ENCODE data around the gene APC. TPM values are rescaled to one million over a fixed set of nuclear protein-coding genes. Genes with fewer than 3 reads are reported as not detected.

The APC gene
- total and polyA plus RNA-seq, 2 of the 8 experiments (the other 6 are each of a cell fraction or from before 2014, with no cell fraction given): 6.8 to 41.9 TPM

DNA sequence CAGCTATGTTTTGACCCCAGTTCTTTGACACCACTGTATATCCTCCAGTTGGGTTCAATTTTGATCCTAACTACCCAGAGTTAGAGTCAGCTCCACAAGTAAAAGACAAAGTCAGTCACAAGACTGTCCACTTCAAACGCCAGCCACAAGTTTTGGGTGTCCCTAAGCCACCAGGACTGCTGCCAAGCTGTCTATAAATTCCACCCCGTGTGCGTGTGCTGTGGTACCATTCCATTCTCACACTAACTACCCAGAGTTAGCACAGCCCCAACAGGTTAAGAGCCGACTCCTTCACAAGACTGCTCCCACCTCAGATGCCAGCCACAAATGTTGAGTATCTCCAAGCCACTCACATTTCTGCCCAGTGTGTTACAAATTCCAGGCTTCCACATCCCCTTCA is 56.7 kb downstream of the APC start (continued):
- TF ChIP-seq, protein P1, sequence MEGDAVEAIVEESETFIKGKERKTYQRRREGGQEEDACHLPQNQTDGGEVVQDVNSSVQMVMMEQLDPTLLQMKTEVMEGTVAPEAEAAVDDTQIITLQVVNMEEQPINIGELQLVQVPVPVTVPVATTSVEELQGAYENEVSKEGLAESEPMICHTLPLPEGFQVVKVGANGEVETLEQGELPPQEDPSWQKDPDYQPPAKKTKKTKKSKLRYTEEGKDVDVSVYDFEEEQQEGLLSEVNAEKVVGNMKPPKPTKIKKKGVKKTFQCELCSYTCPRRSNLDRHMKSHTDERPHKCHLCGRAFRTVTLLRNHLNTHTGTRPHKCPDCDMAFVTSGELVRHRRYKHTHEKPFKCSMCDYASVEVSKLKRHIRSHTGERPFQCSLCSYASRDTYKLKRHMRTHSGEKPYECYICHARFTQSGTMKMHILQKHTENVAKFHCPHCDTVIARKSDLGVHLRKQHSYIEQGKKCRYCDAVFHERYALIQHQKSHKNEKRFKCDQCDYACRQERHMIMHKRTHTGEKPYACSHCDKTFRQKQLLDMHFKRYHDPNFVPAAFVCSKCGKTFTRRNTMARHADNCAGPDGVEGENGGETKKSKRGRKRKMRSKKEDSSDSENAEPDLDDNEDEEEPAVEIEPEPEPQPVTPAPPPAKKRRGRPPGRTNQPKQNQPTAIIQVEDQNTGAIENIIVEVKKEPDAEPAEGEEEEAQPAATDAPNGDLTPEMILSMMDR (IDR thresholded peaks at IDR 0.05; ENCODE audit: control extremely low read depth in 1 of 3, insufficient read depth in 1 of 3, low read depth in 1 of 3, low read length in 3 of 3): no peak
- TF ChIP-seq FOSL1 (IDR thresholded peaks at IDR 0.05; ENCODE audit: insufficient read depth, low read depth, low read length) (no peak), CEBPB (IDR thresholded peaks at IDR 0.05; ENCODE audit: low read depth, low read length) (no peak), CBX5 (IDR thresholded peaks at IDR 0.05; ENCODE audit: low read depth, low read length) (no peak), EP300 (IDR thresholded peaks at IDR 0.05; ENCODE audit: borderline replicate concordance in 1 of 2, low read depth in 2 of 2, low read length in 2 of 2) (no peak), SP2 (IDR thresholded peaks at IDR 0.05; ENCODE audit: low read length) (no peak)
